HEK293 (cell line): ENCODE data around the gene TMEM238.

Source experiments
- CTCF ChIA-PET: fragments of 350-600 bp; formaldehyde crosslinking; extraction: SDS; loops from one replicate; lab custom pipeline; 2021; ENCODE audit warnings: antibody characterized with exemption; lab: Yijun Ruan, JAX
- POLR2A ChIA-PET: fragments of 300-600 bp; formaldehyde crosslinking; extraction: SDS; loops from one replicate; lab custom pipeline; 2020; ENCODE audit warnings: antibody characterized with exemption, inconsistent platforms; lab: Yijun Ruan, JAX
- H3K27ac ChIP-seq: fragments of 200-500 bp; sonication (Bioruptor generic); 2 replicates; pipeline ENCODE4 v1.5.1; 2014; ENCODE audit warnings: low read depth, low read length, control low read depth, inconsistent platforms; ENCODE audit errors: extremely low read depth
- H3K36me3 ChIP-seq, 2 experiments: fragments of 200-500 bp in 1 of 2; sonication (Bioruptor generic) in 1 of 2; 1 replicate in 1 of 2; 2 replicates in 1 of 2; pipeline ENCODE4 v1.5.1; 2014 to 2017; ENCODE audit warnings: inconsistent platforms in 2 of 2, low read length in 2 of 2; ENCODE audit not compliant: control insufficient read depth in 2 of 2, insufficient read depth in 1 of 2
- H3K4me1 ChIP-seq: fragments of 200-500 bp; sonication (Bioruptor generic); 2 replicates; pipeline ENCODE4 v1.5.1; 2014; ENCODE audit warnings: mild to moderate bottlenecking, low read length, inconsistent platforms; ENCODE audit not compliant: control insufficient read depth, insufficient read depth
- H3K4me3 ChIP-seq: 2 replicates; pipeline ENCODE4 v1.5.1; 2011; ENCODE audit warnings: low read depth, mild to moderate bottlenecking, control low read depth, low read length, moderate library complexity
- H3K9me3 ChIP-seq: fragments of 200-500 bp; sonication (Bioruptor generic); 2 replicates; pipeline ENCODE4 v1.5.1; 2014; ENCODE audit warnings: low read depth, low read length, inconsistent platforms; ENCODE audit not compliant: control insufficient read depth, insufficient read depth
- CTCF ChIP-seq: fragments of 450-650 bp; formaldehyde crosslinking; IDR thresholded peaks from 2 replicates; pipeline ENCODE4 v1.5.1; 2016; ENCODE audit warnings: missing biosample characterization, missing genetic modification characterization
- GLI4 ChIP-seq: fragments of 450-650 bp; formaldehyde crosslinking; IDR thresholded peaks from 2 replicates; pipeline ENCODE4 v1.5.1; 2016; ENCODE audit warnings: missing biosample characterization, missing genetic modification characterization
- HOXD13 ChIP-seq: sonication (generic); formaldehyde crosslinking; IDR thresholded peaks from 2 replicates; pipeline ENCODE4 v1.8.0; 2022; ENCODE audit warnings: missing genetic modification reagents, borderline replicate concordance
- KLF17 ChIP-seq: fragments of 450-650 bp; formaldehyde crosslinking; IDR thresholded peaks from 2 replicates; pipeline ENCODE4 v1.5.1; 2016; ENCODE audit warnings: missing biosample characterization, missing genetic modification characterization
- KLF7 ChIP-seq: fragments of 450-650 bp; formaldehyde crosslinking; IDR thresholded peaks from 2 replicates; pipeline ENCODE4 v1.5.1; 2016; ENCODE audit warnings: missing biosample characterization, missing genetic modification characterization, borderline replicate concordance
- PRDM10 ChIP-seq: fragments of 450-650 bp; formaldehyde crosslinking; IDR thresholded peaks from 2 replicates; pipeline ENCODE4 v1.5.1; 2016; ENCODE audit warnings: missing biosample characterization, missing genetic modification characterization
- YY1 ChIP-seq: fragments of 450-650 bp; formaldehyde crosslinking; IDR thresholded peaks from 2 replicates; pipeline ENCODE4 v1.5.1; 2018; ENCODE audit warnings: missing biosample characterization, missing genetic modification characterization
- ZNF350 ChIP-seq: fragments of 450-650 bp; formaldehyde crosslinking; IDR thresholded peaks from 2 replicates; pipeline ENCODE4 v1.5.0; 2017; ENCODE audit warnings: missing biosample characterization, mild to moderate bottlenecking, missing genetic modification characterization
- ZNF449 ChIP-seq: fragments of 450-650 bp; formaldehyde crosslinking; IDR thresholded peaks from 2 replicates; pipeline ENCODE4 v1.5.1; 2017; ENCODE audit warnings: missing biosample characterization, mild to moderate bottlenecking, missing genetic modification characterization, moderate library complexity
- ZNF704 ChIP-seq: fragments of 450-650 bp; formaldehyde crosslinking; IDR thresholded peaks from 2 replicates; pipeline ENCODE4 v1.5.1; 2016; ENCODE audit warnings: missing biosample characterization, missing genetic modification characterization
- ZSCAN18 ChIP-seq: fragments of 450-650 bp; formaldehyde crosslinking; IDR thresholded peaks from 2 replicates; pipeline ENCODE4 v1.5.1; 2016; ENCODE audit warnings: missing biosample characterization, missing genetic modification characterization
- ZSCAN5A ChIP-seq: fragments of 450-650 bp; formaldehyde crosslinking; IDR thresholded peaks from 2 replicates; pipeline ENCODE4 v1.5.1; 2016; ENCODE audit warnings: missing biosample characterization, missing genetic modification characterization

The TMEM238 gene

GRCh38 chr19:55384131-55384919 is at the start of gene TMEM238:
Gene TMEM238, minus strand, starts transcription at chr19:55384292. Its CDS starts 33 bp downstream, at chr19:55384259.
- H3K27ac ChIP-seq = peak within 1 kb of the TSS; percentile 84
- POLR2A ChIA-PET = interaction anchor here (0.6 to 7.3 kb wide), 12 partner anchors 12 to 304 kb away, joined by 3 to 62 read pairs (median 4); partner anchors contain the start of genes FIZ1, ISOC2, KMT5C and UBE2S
- H3K9me3 ChIP-seq = no peaks in the 10 kb centered on the region
- H3K4me1 ChIP-seq = peaks cover 18% of the 10 kb centered on the region
- TF ChIP-seq ZNF350 (tag by site-specific recombination) = no peak
- TF ChIP-seq CTCF (tag by site-specific recombination) = no peak
- no peak for TF ChIP-seq ZSCAN18 (tag by site-specific recombination)
- no peak for TF ChIP-seq HOXD13 (CRISPR knock-in tag)
- no peak for TF ChIP-seq KLF17 (tag by site-specific recombination)
- no peak for TF ChIP-seq ZSCAN5A
- no peak for TF ChIP-seq GLI4 (tag by site-specific recombination)
- TF ChIP-seq ZNF704 = no peak
- TF ChIP-seq YY1 (tag by site-specific recombination) = no peak
- TF ChIP-seq PRDM10 = no peak
- TF ChIP-seq KLF7 = no peak
- no peak for TF ChIP-seq ZNF449 (tag by site-specific recombination)
- TF ChIP-seq, all 188 proteins: peak for 0
- H3K4me3 ChIP-seq = peak within 1 kb of the TSS; percentile 66
- peaks cover 8 to 31% of the 10 kb centered on the region in 2 experiments; a peak in 2 of 3 replicates for H3K36me3 ChIP-seq
- CTCF ChIA-PET = interaction anchor here (0.6 to 3.2 kb wide), 9 partner anchors 56 to 323 kb away, joined by 3 to 23 read pairs (median 3); no protein-coding TSS in a partner anchor
